CD4-positive, alpha-beta T cell treated with Interferon alpha-2 for 1 hour (primary cell): ENCODE measurements around the gene NBPF11.
"Not testable (repeated sequence)": the region's sequence is repeated elsewhere in the genome, so short reads cannot be mapped to it uniquely, and the experiment has no call there.

Experiments
- DNase-seq, 2 donors: peaks; one replicate each; pipeline ENCODE4 v3.0.0-alpha.2; 2020 to 2022

The NBPF11 gene

GRCh38 chr1:148151911-148152656 is at the start of gene NBPF11:
NBPF11 (minus strand) TSS chr1:148152281; CDS start chr1:148127003, 25,278 bp downstream.
- DNase-seq = peak; percentile 80 to 86

GRCh38 chr1:148197396-148197795 is 45.3 kb upstream of the NBPF11 start:
- not testable (repeated sequence) for DNase-seq

- DNase-seq = not testable (repeated sequence)
Measured at GRCh38 chr1:148196949-148197348, 44.9 kb upstream of the NBPF11 start.

GRCh38 chr1:148195115-148195514 is 43.0 kb upstream of the NBPF11 start:
- not testable (repeated sequence) for DNase-seq

GRCh38 chr1:148188768-148189167 is 36.7 kb upstream of the NBPF11 start:
- DNase-seq = not testable (repeated sequence)

GRCh38 chr1:148178682-148179081 is 26.6 kb upstream of the NBPF11 start:
- DNase-seq = not testable (repeated sequence)

GRCh38 chr1:148175414-148175813 is 23.3 kb upstream of the NBPF11 start:
- DNase-seq = not testable (repeated sequence)

- not testable (repeated sequence) for DNase-seq
Measured at GRCh38 chr1:148171995-148172394, 19.9 kb upstream of the NBPF11 start.

- no peak for DNase-seq
Measured at GRCh38 chr1:148166558-148167492, 14.7 kb upstream of the NBPF11 start.

GRCh38 chr1:148162363-148162762 is 10.3 kb upstream of the NBPF11 start:
- DNase-seq = no peak

GRCh38 chr1:148161053-148161901 is 9.2 kb upstream of the NBPF11 start:
- no peak for DNase-seq

- DNase-seq = no peak
Measured at GRCh38 chr1:148160343-148161052, 8.4 kb upstream of the NBPF11 start.

GRCh38 chr1:148160048-148160342 is 7.9 kb upstream of the NBPF11 start:
- no peak for DNase-seq

GRCh38 chr1:148158341-148159003 is 6.4 kb upstream of the NBPF11 start:
- DNase-seq = no peak

GRCh38 chr1:148157803-148158202 is 5.7 kb upstream of the NBPF11 start:
- DNase-seq = not testable (repeated sequence)

GRCh38 chr1:148155494-148156275 is 3.6 kb upstream of the NBPF11 start:
- DNase-seq = not testable (repeated sequence)

- not testable (repeated sequence) for DNase-seq
Measured at GRCh38 chr1:148152795-148153194, 714 bp upstream of the NBPF11 start.

- DNase-seq = peak in 1 of 2 donors; percentile 23
Measured at GRCh38 chr1:148151371-148151819, 686 bp downstream of the NBPF11 start.

GRCh38 chr1:148150945-148151344 is 1.1 kb downstream of the NBPF11 start:
- not testable (repeated sequence) for DNase-seq

GRCh38 chr1:148150014-148150413 is 2.1 kb downstream of the NBPF11 start:
- not testable (repeated sequence) for DNase-seq
